Measurements from ENCODE around the gene GNB4.

GNB4 gene

DNA sequence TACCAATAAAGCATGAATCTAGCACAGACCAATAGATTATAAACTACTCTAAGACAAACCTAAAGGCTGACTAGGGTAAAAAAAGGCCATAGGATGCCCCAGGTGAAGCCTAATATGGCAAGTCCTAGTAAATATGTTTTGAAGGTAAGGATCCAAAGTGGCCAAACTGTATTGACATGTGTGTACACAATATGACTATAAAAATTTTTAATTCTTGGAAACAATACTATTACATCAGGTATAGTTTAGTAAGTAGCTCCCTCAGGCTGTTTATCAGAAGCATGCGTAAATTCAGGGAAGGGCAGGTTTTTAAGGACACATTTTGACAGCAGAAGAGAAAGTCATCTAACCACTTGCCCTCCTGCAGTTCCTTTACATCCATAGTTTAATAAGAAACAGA, 18.8 kb downstream of the GNB4 start:
- DNase-seq = no peak

DNA sequence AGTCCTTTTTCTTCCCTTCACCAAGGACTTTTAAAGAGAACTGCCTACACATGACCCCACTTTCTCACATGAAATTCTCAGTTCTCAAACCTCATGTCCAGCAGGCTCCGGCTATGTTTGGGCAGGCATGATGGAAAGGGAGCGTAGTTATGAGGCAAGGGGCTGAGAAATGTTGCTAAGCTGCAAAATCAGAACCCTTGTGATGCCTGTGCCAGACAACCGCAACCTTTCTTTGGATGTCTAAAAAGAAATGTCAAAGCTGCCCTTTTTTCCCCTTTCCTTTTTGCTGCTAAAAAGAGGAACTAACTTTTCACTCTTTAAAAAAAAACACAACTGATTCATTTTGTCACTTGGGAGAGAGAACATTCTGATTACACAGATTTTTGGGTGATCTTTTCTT, 19.2 kb downstream of the GNB4 start:
- no peak for DNase-seq

DNA sequence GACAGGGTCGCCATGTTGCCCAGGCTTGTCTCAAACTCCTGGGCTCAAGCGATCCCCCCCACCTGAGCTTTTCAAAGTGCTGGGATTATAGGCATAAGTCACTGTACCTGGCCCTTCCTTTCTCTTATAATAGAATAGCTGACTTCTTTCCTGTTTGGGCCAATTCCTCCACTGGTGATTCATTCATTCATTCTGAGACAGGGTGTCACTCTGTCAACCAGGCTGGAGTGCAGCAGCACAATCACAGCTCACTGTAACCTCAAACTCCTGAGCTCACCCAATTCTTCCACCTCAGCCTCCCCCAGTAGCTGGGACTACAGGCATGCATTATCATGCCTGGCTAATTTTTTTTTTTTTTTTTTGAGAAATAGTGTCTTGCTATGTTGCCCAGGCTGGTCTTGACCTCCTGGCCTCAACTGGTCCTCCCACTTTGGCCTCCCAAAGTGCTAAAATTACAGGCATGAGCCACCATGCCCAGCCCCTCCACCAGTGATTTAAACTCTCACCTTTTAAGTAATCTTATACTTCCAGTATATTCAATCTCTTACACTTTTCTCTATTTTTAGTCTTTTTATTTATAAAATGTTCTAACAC, 20.9 kb downstream of the GNB4 start:
- DNase-seq = no peak

DNA sequence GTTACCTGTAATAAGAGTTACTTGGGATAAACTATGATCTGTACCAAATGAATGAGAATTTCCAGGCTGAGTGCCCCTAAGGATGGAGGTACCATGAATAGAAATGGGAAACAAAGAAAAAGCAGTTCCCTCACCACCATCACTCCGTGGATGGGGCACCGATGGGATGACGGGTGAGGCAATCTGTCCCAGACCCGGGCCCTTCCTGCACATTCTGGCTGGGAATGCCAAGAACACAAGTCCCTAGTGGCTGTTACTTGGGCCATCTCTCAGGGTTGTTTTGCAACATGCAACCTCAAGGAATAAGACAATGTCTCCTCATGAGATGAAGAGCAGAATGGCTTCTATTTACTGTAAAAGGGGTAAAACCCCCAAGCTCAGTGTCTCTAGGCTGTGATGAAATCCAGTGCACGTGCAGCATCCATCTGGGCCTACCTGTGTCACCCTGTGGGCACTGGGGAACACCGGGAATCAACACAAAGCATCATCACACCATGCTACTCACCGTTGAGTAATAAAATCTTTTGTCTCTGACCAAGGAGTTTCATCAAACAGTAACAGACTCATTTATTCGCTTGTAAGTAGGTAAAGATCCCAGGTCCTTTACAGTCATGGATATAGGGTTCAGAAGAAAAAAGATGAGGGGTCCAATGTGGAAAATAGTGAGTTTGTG, 22.3 kb downstream of the GNB4 start:
- DNase-seq = no peak

DNA sequence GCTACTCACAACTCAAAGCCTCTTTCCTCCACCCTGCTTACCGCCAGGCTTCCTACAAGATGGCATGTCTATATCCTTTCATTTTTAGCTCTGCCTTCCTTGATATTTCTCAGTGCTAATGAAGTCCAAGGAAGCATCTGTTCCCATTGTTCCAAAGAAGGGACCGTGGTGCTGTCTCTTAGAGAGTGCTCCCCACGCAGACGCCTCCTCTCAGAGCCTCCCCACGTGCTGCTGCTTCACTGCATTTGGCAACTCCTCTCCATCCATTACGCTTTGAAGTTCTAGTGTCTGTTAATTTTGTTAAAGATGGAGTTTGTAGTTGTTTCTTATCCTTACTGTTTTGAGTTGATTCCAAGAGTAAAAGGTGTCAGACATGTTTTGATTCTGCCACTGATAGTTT, 26.2 kb downstream of the GNB4 start:
- DNase-seq = no peak

DNA sequence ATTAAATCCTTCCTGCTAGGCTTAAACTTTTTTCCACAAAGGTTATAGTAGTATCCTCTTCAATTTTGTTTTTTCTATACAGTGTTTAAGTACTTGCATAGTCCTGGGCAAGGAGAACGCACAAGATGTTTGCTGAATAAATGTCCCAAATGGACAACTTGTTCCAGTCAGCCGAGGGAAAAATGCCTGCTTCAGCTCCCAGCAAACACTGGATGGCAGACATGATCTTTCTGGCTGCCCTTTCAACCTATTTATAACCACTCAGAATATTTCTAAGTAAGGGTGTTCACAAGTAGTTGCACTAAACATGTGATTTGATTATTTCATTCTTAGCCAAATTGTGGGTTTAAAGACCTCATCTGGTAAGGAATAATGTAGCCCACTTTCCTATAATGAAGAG, 29.8 kb downstream of the GNB4 start:
- no peak for DNase-seq

DNA sequence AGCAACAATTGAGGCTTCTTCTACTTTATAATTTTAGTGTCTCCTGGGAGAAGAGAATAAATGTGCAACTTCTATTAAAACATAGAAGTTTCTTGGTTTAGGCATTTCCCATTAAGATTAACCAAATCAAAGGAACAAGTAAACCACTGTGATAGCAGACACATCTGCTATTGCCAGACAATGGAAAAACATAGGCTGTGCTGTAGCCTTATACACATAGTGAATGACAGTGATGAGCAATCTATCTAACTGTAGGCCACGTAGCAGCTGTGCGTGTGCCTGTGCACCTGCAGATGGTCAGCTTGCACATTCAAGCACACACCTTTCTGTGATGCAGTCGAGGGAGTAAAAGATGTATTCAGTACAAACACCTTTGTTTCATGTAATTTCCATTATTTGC, 32.7 kb downstream of the GNB4 start:
- DNase-seq = no peak

DNA sequence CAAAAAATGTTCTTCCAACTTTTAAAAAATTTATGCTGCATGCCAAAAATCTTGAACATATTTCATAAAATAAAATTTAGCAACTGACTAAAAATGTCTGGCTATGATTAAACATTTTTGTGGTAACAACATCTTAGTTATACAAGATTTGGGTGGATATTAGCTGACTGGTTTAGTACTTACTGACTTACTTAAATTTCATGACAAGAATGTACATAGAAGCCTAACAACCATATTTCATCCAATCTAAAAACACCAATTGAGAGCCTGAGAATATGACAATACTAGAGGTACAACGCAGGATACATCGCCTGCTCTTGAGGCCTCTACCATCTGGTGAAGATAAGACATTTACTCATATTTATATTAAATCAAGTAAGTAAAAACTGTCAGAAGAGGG, 34.6 kb downstream of the GNB4 start:
- no peak for DNase-seq

DNA sequence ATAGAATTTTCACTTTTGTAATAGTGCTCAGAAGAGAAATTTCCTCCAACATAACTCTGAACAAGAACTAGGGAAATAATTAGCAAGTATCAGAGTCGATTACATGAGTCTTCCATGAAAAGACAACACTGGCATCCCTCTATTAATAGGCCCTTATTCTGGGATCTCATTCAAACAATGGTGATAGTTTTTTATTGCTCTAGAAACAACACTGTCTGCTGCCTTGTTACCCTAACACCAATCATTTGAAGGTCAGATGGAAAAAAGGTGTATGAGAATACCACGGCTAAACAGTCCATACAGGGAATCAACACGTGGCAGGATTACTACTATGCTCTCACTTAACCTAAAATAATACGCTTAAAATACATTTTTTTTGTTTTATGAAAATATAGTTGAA, 35.9 kb downstream of the GNB4 start:
- no peak for DNase-seq

DNA sequence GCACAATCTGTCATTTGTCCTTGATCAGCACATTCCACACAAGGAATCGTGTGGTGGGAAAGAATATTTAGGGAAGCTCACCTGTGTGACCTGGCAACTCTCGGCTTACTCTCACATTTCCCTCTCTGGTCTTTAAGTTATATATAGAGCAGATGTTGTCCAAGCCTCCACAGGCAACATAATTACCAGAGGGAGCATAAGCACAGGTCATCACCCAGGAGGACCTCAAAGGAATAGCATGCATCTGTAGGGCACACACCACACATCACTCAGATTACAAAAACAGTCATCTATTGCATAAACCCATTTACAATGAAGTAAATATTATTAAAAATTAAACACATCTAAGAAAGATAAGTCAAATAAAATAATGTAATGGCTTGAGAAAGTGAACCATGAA, 36.5 kb downstream of the GNB4 start:
- DNase-seq = no peak

DNA sequence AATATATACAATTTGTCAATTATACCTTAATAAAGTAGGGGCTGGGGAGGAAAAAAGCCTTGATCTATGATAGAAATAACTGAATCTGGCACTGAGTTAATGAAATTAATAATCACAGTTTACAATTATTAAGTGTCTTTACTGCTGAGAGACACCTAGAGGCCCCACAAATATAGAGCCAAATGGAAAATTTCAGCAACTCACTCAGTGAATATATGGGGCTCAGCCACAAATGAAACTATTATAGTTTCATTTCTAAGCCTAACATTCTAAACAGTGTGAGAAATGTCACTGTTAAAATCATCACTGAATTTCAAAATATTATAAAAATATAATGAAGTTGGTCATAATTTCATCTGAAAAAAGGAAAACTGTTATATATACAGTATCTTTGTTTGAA, 40.3 kb downstream of the GNB4 start:
- DNase-seq = no peak

DNA sequence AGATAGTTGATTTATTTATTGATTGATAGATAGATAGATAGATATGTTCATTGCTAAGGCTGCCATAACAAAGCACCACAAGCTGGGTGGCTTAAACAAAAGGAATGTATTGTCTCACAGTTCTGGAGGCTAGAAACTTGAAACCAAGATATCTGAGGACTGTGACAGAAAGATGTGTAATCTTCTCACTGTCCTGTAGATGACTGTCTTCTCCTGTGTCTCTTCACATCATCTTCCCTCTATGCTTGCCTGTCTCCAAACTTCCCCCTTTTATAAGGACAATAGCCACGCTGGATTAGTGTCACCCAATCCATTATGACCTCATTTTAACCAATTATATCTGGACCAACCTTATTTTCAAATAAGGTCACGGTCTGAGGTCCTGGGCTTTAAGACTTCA, 40.9 kb downstream of the GNB4 start:
- DNase-seq = no peak

DNA sequence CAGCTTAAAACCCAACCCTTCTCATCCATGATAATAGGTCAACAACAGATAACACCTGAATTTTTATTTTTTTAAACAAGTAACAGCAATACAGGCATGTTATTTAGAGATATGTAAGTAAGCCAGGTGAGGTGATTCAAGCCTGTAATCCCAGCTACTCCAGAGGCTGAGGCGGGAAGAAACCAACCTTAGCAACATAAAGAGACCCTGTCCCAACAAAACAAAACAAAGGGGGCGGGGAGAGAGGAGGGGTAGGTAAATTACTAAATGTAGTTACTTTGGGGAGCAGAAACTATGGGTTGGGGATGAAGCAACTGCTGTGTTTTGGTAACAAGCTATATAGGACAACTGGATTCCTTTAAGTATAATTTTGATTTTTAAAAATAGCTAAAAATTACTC, 47.0 kb downstream of the GNB4 start:
- DNase-seq = no peak

DNA sequence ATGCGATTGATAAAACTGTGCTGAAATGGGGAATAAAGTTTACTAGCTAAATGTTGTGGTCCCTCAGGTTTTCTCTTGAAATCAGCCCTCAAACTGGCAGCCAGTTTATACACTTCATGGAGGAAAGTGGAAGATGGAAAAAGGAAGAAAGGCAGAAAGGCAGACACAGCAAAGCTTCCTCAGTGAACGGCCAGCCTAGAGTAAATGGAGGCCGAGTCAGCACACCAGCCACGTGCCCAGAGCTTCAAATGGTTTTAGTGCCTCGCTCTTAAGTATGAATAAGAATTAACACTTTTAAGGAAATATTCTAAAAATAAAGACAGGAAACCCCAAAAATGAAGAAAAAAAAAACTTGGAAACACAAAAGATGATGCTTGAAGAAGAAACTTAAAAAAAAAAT, 48.3 kb downstream of the GNB4 start:
- no peak for DNase-seq

DNA sequence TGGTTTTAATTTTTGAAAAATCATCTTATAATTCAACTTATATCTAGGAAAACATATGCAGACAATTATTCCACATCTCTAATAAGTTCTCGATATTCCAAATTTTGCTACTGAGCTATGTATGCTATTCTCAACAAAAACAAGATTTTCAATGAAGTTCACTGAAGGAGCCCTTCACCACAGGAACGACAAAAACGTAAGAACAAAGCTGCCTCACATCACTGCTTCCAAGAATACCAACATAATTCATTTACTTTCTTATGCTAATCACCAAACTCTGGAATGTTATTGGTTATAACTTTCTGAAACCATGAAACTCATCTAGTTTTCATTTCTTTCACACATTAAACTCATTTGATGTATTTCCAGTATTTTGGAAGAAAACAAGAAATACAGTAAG, 49.7 kb downstream of the GNB4 start:
- DNase-seq = no peak

DNA sequence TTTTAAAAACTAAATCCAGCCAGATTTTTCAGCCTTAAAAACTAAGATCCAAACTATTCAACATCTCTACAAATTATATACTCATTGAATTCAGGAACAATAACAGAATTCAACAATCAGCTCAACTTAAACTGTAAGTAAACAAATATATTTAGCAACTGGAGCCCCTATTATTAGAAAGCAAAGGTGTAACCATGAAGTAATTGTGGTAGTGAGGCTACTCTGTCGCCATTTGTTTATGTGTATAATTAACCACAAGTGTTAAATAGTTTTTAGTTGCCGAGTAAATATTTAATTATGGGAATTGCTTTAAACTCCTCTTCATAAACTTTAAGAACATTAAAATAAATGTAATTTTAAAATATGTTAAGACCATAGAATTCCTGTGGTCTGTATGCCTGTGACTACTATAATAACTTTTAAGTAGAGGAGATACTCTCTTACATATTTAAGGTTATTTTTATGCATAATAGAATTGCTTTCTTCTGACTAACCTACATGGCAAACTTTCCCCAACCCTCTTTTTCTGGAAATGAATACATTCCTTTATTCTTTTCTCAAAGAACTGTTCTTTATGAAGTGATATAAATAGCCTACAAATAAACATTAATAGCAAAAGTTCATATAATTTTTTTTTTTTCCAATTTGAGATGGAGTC, 52.6 kb downstream of the GNB4 start:
- DNase-seq = no peak

DNA sequence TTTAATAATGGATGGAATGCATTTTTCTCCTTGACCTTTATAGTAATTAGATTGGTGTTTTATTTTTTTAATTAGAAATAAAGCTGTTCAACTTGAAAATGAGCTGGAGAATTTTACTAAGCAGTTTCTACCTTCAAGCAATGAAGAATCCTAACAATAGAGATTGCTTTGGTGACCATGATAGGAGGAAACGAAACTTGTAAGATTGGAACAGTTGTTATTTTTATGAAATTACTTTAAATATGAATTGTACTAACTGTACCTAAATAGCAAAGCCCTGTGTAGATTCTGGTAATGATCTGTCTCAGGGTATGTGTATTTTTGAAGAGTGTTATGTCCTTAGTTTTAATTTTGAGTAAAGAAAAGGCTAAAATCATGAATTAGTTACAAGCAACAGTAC, 59.4 kb downstream of the GNB4 start:
- DNase-seq = no peak

DNA sequence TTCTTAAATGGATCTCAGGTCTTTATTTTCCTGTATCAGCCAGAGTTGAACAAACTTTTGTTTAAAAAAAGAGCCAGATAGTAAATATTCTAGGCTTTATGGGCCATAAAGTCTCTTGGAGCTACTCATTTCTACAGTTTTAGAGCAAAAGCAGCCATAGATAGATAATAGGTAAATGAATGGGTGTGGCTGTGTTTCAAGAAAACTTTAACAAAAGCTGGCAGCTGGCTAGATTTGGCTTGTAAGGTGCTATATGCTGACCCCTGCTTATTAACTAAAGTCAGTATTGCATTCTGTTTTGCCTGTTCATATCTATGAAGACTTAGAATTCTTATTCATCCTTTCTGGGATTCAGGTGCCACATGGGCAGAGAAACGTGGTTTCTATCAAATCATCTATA, 74.8 kb downstream of the GNB4 start:
- DNase-seq = no peak

DNA sequence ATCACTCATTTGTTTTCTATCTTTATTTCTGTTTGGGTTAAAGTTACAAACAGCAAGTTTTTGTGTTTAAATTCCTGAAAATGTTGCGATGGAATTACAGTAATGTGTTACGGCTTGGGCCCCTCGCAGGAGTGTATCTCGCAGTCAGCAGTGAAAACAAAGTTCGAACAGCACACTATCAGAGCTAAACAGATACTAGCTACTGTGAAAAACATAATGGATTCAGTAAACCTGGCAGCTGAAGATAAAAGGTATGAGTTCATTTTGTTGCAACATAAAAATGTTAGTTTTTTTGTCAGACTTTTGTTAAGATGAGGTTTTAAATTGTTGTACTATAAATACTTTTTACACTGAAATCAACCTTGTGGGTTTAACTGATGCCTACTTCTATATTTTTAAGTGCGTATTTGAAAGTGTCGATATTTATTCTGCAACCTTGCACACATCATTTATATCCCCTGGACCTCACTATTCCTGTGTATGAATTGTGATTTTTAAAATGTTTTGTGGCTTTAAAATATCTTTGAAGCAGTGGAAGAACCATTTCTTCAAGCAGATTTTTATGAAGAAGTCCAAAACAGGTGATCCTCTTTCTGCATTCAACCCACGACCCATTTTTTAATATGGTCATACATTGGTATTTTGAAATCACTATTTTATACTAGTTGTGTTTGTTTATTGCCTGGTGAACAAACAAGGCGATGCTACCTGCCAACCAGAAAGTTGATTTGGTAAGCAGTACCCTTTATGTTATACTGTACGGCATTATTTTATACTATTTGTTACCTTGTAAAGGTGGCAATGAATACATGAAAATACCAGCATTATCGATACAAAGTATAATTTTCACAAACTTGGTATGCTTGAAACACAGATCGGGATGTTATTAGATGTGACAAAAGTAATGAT, 75.9 kb downstream of the GNB4 start:
- DNase-seq = no peak

DNA sequence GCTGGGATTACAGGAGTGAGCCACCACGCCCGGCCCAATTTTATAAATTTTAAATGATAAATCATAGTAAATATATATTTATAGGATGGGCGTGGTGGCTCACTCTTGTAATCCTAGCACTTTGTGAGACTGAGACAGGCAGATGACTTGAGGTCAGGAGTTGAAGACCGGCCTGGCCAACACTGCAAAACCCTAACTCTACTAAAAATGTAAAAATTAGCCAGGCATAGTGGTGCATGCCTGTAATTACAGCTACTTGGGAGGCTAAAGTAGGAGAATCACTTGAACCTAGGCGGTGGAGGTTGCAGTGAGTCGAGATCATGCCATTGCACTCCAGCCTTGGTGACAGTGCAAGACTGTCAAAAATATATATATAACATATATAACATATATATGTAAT, 77.3 kb downstream of the GNB4 start:
- no peak for DNase-seq

DNA sequence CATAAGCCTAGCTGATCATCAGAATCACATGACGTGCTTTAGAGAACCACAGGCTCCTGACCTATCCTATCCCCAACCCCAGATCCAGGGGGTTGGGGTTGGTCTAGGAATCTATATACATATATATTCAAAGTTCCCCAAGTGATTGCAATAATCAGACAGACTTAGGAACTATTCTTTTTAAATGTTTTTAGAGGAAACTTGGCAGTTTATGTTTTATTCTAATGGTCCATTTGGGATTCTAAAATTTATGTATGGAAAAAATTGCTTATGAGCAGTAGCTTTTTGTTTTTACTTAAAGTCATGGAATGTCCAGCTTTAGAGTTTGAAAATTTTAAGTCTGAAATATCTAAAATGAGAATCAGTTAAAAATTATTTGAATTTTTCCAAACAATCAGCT, 81.6 kb downstream of the GNB4 start:
- no peak for DNase-seq

DNA sequence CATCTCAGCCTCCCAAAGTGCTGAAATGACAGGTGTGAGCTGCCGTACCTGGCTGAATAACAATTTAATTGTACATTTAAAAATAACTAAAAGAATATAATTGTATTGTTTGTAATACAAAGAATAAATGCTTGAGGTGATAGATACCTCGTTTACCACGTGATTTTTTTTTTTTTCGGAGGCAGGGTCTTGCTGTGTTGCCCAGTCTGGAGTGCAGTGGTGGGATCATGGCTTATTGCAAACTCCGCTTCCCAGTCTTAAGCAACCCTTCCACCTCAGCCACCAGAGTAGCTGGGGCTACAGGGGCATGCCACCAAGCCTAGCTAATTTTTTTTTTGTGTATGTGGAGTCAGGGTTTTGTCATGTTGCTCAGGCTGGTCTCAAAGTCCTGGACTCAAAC, 87.9 kb downstream of the GNB4 start:
- no peak for DNase-seq

DNA sequence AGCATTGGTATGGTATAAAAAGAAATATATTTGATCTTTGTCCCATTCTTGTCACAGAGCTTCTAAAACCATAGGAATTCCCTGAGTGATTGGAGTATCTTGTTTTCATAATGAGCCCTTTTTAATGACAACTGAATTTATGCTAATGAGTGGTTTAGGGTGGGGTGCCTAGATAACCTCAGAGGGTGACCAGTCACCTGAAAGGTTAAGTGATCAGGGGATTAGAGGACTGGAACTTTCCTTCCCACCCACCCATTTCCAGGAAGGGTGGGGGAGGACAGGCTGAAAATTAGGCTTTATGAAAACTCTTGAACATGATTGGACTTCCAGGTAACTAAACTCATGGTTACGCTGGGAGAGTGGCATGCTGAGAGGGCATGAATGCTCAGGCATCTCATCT, 95.3 kb downstream of the GNB4 start:
- no peak for DNase-seq

Measured in DMS79 treated with DMSO at 0.1 percent for 48 hours (cell line).